DND-41 (cell line): ENCODE data around the gene SYNPO2L.

Experiments used
- CTCF ChIP-seq: IDR thresholded peaks from 2 replicates; pipeline ENCODE4 v1.5.1; 2012; ENCODE audit warnings: borderline replicate concordance, low read length, moderate library complexity, mild to moderate bottlenecking; ENCODE audit not compliant: poor library complexity, severe bottlenecking; ENCODE audit errors: extremely low read depth
- EZH2 ChIP-seq: IDR thresholded peaks from 3 replicates; pipeline ENCODE4 v1.6.1; 2012; ENCODE audit warnings: borderline replicate concordance, low read depth, mild to moderate bottlenecking, moderate library complexity, low read length, inconsistent platforms; ENCODE audit not compliant: severe bottlenecking

- TF ChIP-seq CTCF (no peak), EZH2 (no peak)
Measured at GRCh38 chr10:73650537-73651331, 5.1 kb downstream of the SYNPO2L start.
